Measurements from ENCODE around the gene MECP2.

Gene MECP2

DNA sequence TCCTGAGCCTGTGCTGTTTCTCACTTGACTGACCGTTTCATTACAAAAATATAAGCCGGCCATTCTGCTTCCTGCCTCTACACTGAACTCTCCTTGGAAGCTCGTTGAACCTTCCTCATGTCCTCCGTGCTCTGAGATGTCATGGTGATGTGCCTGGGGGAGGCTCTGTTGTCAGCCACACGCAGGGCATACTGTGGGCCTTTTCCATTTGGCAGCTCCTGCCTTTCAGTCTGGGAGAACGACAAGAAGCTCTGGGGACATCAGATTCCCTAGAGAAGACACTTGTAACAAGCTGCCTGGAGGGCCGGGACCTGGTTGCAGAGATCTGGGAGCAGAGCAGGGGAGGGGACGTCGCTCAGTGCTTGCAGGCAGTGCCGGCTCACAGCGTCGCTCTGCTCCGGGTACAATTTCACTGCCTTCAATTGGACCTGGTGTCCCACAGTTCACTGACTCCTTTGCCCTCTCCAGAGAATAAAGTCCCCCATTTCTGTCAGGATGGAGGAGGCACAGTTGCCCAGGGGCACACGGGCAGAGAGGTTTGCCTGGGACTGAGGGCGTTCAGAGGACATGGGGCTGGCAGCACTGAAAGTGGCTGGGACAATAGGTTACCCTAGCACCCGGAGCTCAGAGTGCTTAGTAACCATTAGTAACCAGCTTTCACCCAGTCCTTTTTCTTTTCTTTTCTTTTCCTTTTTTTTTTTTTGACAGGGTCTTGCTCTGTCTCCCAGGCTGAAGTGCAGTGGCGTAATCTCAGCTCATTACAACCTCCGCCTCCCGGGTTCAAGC, 19.1 kb upstream of the MECP2 start:
- no peak for FAIRE-seq
- no peak for DNase-seq (ENCODE audit: low spot score)

GRCh38 chrX:154115750-154116149, 18.2 kb upstream of the MECP2 start:
- DNase-seq (ENCODE audit: low spot score) = no peak
- FAIRE-seq = no peak

DNA sequence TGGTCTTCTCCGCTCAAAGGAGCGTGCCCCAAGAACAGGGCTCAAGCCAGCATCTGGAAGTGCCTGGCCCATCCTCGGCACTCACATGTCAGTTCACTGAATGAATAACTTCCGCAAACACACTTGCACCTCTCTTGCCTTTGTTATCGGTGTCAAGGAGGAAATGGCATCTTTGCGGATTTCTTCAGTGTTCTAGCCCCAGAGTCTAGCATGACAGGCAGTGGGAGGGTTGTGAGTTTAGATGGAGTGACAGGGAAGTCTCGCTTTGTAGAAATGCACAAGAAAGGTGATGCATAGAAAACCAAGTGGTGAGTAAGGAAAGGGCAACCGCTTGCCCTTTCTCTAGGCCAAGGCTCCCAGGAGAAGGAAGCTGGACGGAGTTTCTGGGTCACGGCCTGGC, 17.6 kb upstream of the MECP2 start:
- no peak for FAIRE-seq
- DNase-seq (ENCODE audit: low spot score) = no peak

DNA sequence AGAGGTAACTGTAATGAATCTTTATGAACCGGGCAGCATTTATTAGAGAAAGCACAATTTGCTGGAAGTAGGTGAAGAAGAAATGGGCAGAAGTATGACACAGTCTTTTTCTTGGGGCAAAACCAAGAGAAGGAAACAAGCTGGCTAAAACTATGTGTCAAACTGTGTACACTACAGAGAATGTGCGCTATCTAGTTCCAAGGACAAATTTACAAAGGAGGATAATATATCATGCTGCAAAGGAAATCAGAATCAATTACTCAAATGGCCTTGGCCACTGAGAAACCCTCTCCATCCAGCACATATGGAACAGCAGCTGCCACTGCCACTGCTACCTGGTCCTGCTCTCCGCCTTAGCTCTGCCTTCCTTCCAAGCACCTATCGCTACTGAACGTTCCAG, 17.1 kb upstream of the MECP2 start:
- DNase-seq (ENCODE audit: low spot score) = no peak
- FAIRE-seq = no peak

DNA sequence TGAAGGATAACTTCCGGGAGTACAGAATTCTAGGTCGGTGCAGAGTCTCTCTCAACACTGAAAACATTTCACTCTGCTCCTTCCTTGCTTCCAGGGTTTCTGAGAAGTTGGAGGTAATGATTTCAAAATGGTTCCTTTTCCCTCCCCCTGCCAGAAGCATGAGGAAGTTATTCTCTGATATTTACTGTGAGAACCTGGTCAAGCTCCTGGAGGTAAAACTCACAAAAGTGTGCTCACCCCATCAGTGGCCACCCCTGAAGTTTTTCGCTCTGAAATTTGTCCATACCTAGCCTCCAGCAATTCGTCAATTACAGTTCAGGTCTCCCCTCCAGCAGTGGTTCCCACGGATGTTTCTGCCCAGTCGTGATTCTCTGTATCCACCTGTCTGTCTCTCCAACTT, 16.2 kb upstream of the MECP2 start:
- DNase-seq (ENCODE audit: low spot score) (no peak), FAIRE-seq (no peak)

DNA sequence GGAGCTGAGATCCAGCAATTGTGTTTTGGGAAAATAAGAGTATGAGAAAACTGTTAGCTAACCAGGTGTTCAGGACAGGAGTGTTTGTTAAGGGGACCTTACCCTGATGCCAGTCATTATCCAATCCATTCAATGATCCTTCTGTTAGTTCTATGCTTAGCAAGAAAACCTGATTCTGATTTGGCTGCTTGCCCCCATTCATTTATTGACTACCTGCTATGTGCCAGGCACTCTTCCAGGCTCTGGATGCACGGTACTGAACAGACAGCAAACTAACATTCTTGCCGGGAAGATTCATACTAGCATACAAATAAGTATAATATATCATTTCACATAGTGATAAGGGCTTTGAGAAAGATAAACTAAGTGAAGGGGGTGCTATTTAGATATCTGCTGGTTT, 1.0 kb upstream of the MECP2 start:
- DNase-seq (ENCODE audit: low spot score) = no peak
- FAIRE-seq = no peak

DNA sequence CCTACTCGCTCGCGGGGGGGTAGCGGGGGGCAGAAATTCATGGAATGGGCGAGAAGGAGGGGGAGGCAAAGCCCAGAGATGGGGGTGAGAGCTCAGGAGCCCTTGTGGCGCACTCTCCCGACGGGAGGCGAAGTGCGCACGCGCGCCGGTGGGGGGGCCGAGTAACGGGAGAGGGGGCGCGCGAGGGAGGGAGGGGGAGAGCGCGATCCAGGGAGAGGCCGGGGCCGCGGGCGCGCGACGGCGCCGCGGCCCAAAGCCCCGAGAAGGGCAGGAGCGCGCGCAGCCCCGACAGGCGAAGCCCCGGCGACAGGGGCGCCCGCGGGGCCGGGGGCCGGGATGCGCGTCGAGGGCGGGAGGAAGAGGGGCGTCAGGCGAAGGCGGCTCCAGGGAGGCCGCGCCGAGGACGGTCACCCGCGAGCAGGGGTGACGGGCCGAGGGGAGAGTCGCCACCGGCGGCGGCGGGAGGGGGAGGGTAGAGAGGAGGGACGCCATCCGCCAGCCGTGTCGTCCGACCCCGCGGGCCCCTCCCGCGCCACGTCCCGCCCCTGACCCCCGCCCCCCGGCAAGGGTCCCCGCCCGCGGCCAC, 421 bp downstream of the MECP2 start:
- DNase-seq (ENCODE audit: low spot score) = peak; percentile 91
- FAIRE-seq = no peak

GRCh38 chrX:154096140-154097002, 1.1 kb downstream of the MECP2 start:
- DNase-seq (ENCODE audit: low spot score) (no peak), FAIRE-seq (no peak)

- FAIRE-seq (no peak), DNase-seq (ENCODE audit: low spot score) (no peak)
These were observed 2.7 kb downstream of the MECP2 start for GRCh38 chrX:154094833-154095232.

- DNase-seq (ENCODE audit: low spot score) = no peak
- FAIRE-seq = no peak
These were observed 3.6 kb downstream of the MECP2 start for GRCh38 chrX:154093965-154094364.

- DNase-seq (ENCODE audit: low spot score) = no peak
- FAIRE-seq = no peak
These were observed 5.1 kb downstream of the MECP2 start for GRCh38 chrX:154092371-154092770.

DNA sequence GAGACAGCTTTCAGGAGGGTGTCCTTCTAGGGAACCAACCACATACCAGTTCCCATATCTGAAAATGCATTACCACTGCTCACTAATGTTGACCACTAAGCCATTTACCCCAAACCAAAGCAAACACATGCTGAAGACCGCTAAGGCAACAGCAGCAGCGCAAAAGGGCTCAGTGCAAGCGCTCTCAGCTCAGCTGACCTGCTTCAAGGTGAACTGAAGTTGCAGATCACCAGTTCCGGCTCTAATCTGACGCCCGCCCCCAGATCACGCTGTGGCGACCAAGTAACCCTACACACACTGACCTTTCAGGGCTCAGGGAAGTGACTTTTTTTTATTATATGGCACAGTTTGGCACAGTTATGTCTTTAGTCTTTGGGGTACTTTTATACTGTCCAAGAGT, 5.8 kb downstream of the MECP2 start:
- no peak for DNase-seq (ENCODE audit: low spot score)
- FAIRE-seq = no peak

- no peak for FAIRE-seq
- no peak for DNase-seq (ENCODE audit: low spot score)
These were observed 6.8 kb downstream of the MECP2 start for GRCh38 chrX:154090731-154091130.

DNA sequence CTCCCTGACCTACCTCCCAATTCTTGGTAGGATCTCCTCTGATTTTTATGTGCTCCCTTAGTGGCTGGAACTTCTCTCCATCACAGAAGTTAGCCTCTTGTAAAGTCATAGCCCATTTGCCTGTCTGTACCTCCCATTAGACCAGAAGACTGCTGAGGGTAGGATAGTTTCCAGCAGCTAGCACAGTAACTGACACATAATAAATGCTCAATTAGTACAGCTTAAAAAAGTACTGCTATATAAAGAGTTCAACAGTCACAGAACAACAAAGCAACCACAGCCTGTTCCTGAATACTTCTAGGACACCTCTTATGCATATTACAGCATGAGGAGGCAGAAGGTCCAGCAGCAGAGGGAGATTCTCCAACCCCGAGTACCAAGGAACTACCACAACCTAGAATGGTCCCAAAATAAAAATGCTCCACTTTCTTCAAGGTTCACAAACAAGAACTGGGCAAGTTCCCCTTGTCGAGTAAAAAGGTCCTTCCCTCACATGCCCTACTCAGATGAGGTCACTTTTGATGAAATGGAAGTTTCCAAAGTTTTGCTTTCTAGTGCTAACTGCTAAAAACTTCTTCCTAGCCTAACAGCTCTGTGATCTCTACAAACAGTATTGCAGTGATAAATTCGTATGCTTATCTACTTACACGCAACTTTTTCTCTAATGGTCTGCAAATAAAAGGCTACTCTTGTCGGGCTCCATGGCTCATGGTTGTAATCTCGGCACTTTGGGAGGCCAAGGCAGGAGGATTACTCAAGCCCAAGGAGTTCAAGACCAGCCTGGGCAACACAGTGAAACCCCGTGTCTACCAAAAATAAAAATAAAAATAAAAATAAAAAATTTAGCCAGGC, 12.8 kb downstream of the MECP2 start:
- DNase-seq (ENCODE audit: low spot score) = no peak
- FAIRE-seq = no peak

GRCh38 chrX:154083126-154083517, 14.4 kb downstream of the MECP2 start:
- DNase-seq (ENCODE audit: low spot score) (no peak), FAIRE-seq (no peak)

DNA sequence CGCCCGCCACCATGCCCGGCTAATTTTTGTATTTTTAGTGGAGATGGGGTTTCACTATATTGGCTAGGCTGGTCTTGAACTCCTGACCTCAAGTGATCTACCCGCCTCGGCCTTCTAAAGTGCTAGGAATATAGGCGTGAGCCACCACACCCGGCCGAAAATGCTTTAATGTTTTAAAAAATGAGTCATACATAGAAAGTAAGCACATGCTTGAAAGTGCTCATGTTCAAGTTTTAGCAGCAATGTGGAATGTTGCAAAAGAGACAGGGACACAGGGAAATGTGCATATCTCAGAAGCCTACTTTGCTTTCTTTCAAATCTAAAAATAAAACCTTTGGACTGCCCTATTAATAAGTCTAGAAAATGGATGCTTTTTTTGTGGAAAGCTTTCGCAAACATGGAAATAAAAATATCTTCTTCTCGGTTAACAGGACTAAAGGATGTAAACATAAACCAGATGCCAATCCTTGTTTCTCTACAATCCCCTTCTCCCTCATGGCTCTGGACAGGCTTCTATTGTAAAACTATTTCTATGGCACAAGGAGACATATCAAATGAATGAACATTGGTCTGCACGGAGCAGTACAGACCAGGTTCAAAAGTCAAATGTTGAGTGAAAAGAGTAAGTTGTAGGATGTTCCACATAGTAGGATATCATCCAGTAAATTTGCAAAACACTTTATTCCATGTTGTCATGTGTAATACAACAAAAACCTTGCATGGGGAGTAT, 15.0 kb downstream of the MECP2 start:
- DNase-seq (ENCODE audit: low spot score) (no peak), FAIRE-seq (no peak)

DNA sequence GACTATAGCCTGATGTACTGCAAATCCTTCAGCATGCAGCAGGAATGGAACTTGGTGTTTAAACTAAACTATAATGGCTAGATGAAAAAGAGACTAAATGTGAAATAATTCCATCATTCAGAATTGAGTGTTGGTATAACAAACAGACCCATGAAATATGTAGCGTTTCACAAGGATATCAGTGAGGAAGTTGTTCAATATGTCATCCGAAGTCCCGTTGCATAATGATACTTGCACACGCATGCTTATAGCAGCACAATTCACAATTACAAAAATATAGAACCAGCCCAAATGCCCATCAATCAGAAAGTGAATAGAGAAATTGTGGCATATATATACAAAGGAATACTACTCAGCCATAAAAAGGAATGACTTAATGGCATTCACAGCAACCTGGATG, 20.4 kb downstream of the MECP2 start:
- FAIRE-seq = no peak
- DNase-seq (ENCODE audit: low spot score) = no peak

- no peak for FAIRE-seq
- DNase-seq (ENCODE audit: low spot score) = peak; percentile 65
These were observed 23.3 kb downstream of the MECP2 start for GRCh38 chrX:154074199-154074598.

GRCh38 chrX:154072192-154072591, 25.3 kb downstream of the MECP2 start:
- DNase-seq (ENCODE audit: low spot score) (no peak), FAIRE-seq (no peak)

DNA sequence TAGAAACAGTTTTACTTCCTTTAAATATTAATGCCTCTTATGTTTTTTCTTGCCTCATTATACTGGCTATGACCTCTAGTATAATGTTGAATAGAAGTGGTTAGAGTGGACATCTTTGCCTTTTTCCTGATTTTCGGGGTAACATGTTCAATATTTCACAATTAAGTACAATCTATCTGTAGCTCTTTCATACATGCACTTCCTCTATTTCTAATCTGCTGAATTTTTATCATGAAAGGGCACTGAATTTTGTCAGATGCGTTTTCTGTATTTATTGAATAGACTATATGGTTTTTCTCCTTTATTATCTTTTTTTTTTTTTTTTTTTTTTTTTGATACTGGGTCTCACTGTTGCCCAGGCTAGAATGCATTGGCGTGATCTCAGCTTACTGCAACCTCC, 29.0 kb downstream of the MECP2 start:
- DNase-seq (ENCODE audit: low spot score) (no peak), FAIRE-seq (no peak)

All from urothelium cell line (cell line).